Measurements from ENCODE around the gene DNAH17. TPM values are rescaled to one million over a fixed set of nuclear protein-coding genes. Genes with fewer than 3 reads are reported as not detected.

DNAH17 gene
- total RNA-seq, 1 experiment from 2014 or later: 0.69 TPM

GRCh38 chr17:78563189-78564145 is 13.7 kb downstream of the DNAH17 start:
- no peak for ATAC-seq
- DNase-seq (ENCODE audit: low read depth, low spot score): no peak
- H3K9me2 ChIP-seq (ENCODE audit: insufficient read depth): no peaks in the 10 kb centered on the region
- peaks cover 14% of the 10 kb centered on the region; the same call in 1 of the 2 replicates for H3K27me3 ChIP-seq (ENCODE audit: insufficient read depth, low read length)
- peaks cover 3 to 8% of the 10 kb centered on the region in 2 experiments; a peak in 3 of 4 replicates for H3K4me1 ChIP-seq (ENCODE audit: control insufficient read depth in 1 of 2, insufficient read depth in 2 of 2, low read length in 2 of 2)
- no peaks in the 10 kb centered on the region for H3K79me2 ChIP-seq (ENCODE audit: insufficient read depth, low read length)
- ChIA-PET POLR2A (interaction anchor here (0.6 kb wide), 1 partner anchor 241 kb away, joined by 4 read pairs; no protein-coding TSS in a partner anchor), CTCF (no interaction called here), RAD21 (ENCODE audit: low non-redundant PET in 1 of 2, low total read pairs in 2 of 2, uncharacterized antibody in 2 of 2, unreplicated experiment in 2 of 2) (no interaction called here)
- H3K9ac ChIP-seq (ENCODE audit: low read length): no peak overlapping the region
- no peak overlapping the region for H3K4me3 ChIP-seq (replicated peaks in 1 of 2; ENCODE audit: low read depth in 1 of 2, low read length in 2 of 2)
- no TSS peak for BruUV-seq (replicated peaks)
- H3K36me3 ChIP-seq (ENCODE audit: control insufficient read depth in 1 of 2, insufficient read depth in 2 of 2, low read length in 2 of 2): no peaks in the 10 kb centered on the region
- H2AFZ ChIP-seq (ENCODE audit: low read depth, low read length, poor library complexity, severe bottlenecking): no peak overlapping the region
- no peaks in the 10 kb centered on the region for H4K20me1 ChIP-seq (ENCODE audit: insufficient read depth)
- intact Hi-C loops (cut with micrococcal nuclease): no loop called here
- H3K27ac ChIP-seq (ENCODE audit: low read depth, low read length): no peak overlapping the region
- H3K9me3 ChIP-seq (ENCODE audit: control insufficient read depth in 1 of 2, insufficient read depth in 1 of 2, low read depth in 1 of 2, low read length in 2 of 2): no peaks in the 10 kb centered on the region
- TF ChIP-seq RAD21 (IDR thresholded peaks at IDR 0.05; ENCODE audit: low read depth) (no peak), FOSL1 (IDR thresholded peaks at IDR 0.05; ENCODE audit: low read depth) (no peak), EGR1 (IDR thresholded peaks at IDR 0.05; ENCODE audit: low read depth) (no peak), CEBPB (IDR thresholded peaks at IDR 0.05; ENCODE audit: low read depth) (no peak), ZBTB33 (IDR thresholded peaks at IDR 0.05; ENCODE audit: extremely low read depth, insufficient replicate concordance, low read length) (no peak), JUND (IDR thresholded peaks at IDR 0.05) (no peak), POLR2AphosphoS5 (IDR thresholded peaks at IDR 0.05; ENCODE audit: low read depth, low read length) (no peak), SRF (IDR thresholded peaks at IDR 0.05; ENCODE audit: low read depth) (no peak), ATF3 (IDR thresholded peaks at IDR 0.05) (no peak), ZNF274 (IDR thresholded peaks at IDR 0.05; ENCODE audit: low read depth, low read length) (no peak), ZFX (IDR thresholded peaks at IDR 0.05) (no peak), SIN3A (IDR thresholded peaks at IDR 0.05; ENCODE audit: low read depth) (no peak), CTCF (IDR thresholded peaks at IDR 0.05 in 2 of 3, conservative IDR thresholded peaks at IDR 0.05 in 1 of 3; ENCODE audit: borderline replicate concordance in 1 of 3, insufficient read depth in 1 of 3, low read depth in 2 of 3, low read length in 2 of 3) (no peak), TCF7L2 (IDR thresholded peaks at IDR 0.05; ENCODE audit: borderline replicate concordance, extremely low read depth, insufficient read depth, insufficient read length) (no peak), YY1 (IDR thresholded peaks at IDR 0.05; ENCODE audit: extremely low read depth, insufficient replicate concordance, low read depth, low read length) (no peak), CBX3 (IDR thresholded peaks at IDR 0.05; ENCODE audit: low read depth) (no peak), POLR2A (IDR thresholded peaks at IDR 0.05; ENCODE audit: borderline replicate concordance, extremely low read depth, insufficient read depth, insufficient read length) (no peak), REST (IDR thresholded peaks at IDR 0.05; ENCODE audit: low read depth) (no peak), MAX (IDR thresholded peaks at IDR 0.05) (no peak)
- H3K4me2 ChIP-seq (ENCODE audit: low read length): no peak overlapping the region

All from HCT116 (cell line).